CD14-positive monocyte (primary cell): ENCODE data around the gene MKRN1. TPM values are rescaled to one million over a fixed set of nuclear protein-coding genes. Genes with fewer than 3 reads are reported as not detected.

Experiments used
- DNase-seq, 3 donors: peaks; one replicate each; pipeline ENCODE4 v3.0.0-alpha.2; 2011 to 2022
- H2AFZ ChIP-seq: 2 replicates; pipeline ENCODE4 v1.6.0; 2012; ENCODE audit warnings: mild to moderate bottlenecking, low read depth, low read length, inconsistent platforms; ENCODE audit not compliant: insufficient read depth, poor library complexity, severe bottlenecking
- H3K27ac ChIP-seq, 2 donors: 1 replicate in 1 of 2; 2 replicates in 1 of 2; pipeline ENCODE4 v1.5.1; 2012 to 2013; ENCODE audit warnings: low read length in 2 of 2, control low read depth in 1 of 2, inconsistent platforms in 1 of 2, low read depth in 1 of 2, mild to moderate bottlenecking in 1 of 2
- H3K27me3 ChIP-seq, 2 donors: one replicate each; pipeline versions ENCODE4 v1.6.0 to v1.6.1; 2011 to 2013; ENCODE audit warnings: low read length in 2 of 2; ENCODE audit not compliant: control insufficient read depth in 2 of 2, insufficient read depth in 2 of 2
- H3K36me3 ChIP-seq, 2 donors: replicated peaks in 1 of 2; 1 replicate in 1 of 2; 2 replicates in 1 of 2; pipeline versions ENCODE4 v1.5.1 to v1.6.1; 2012 to 2013; ENCODE audit warnings: low read length in 2 of 2, control low read depth in 1 of 2, inconsistent platforms in 1 of 2, mild to moderate bottlenecking in 1 of 2; ENCODE audit not compliant: insufficient read depth in 2 of 2, control insufficient read depth in 1 of 2
- H3K4me1 ChIP-seq, 2 donors: 1 replicate in 1 of 2; 2 replicates in 1 of 2; pipeline versions ENCODE4 v1.5.1 to v1.6.1; 2012 to 2013; ENCODE audit warnings: low read length in 2 of 2, control low read depth in 1 of 2, inconsistent platforms in 1 of 2, mild to moderate bottlenecking in 1 of 2, moderate library complexity in 1 of 2; ENCODE audit not compliant: insufficient read depth in 2 of 2, control insufficient read depth in 1 of 2
- H3K4me2 ChIP-seq: replicated peaks from 2 replicates; pipeline ENCODE3; 2012; ENCODE audit warnings: low read length, moderate library complexity, mild to moderate bottlenecking; ENCODE audit not compliant: poor library complexity, severe bottlenecking; ENCODE audit errors: extremely low read depth
- H3K4me3 ChIP-seq, 3 experiments: fragments of 200-600 bp in 1 of 3; sonication (generic) in 1 of 3; replicated peaks in 1 of 3; 1 replicate in 2 of 3; 2 replicates in 1 of 3; pipeline ENCODE4 v1.5.1; 2011 to 2013; ENCODE audit warnings: low read length in 3 of 3, mild to moderate bottlenecking in 3 of 3, control low read depth in 2 of 3, low read depth in 2 of 3, inconsistent platforms in 1 of 3, moderate library complexity in 1 of 3
- H3K79me2 ChIP-seq: 2 replicates; pipeline ENCODE4 v1.6.0; 2012; ENCODE audit warnings: mild to moderate bottlenecking, control low read depth, inconsistent platforms, low read length, moderate library complexity; ENCODE audit not compliant: insufficient read depth
- H3K9ac ChIP-seq: 2 replicates; pipeline ENCODE4 v1.6.0; 2017; ENCODE audit warnings: low read length, mild to moderate bottlenecking; ENCODE audit not compliant: insufficient read depth, poor library complexity, severe bottlenecking
- H3K9me3 ChIP-seq, 2 donors: replicated peaks in 1 of 2; 1 replicate in 1 of 2; 2 replicates in 1 of 2; pipeline versions ENCODE4 v1.5.1 to v1.6.1; 2012 to 2013; ENCODE audit warnings: low read length in 2 of 2, control low read depth in 1 of 2; ENCODE audit not compliant: control insufficient read depth in 1 of 2, insufficient read depth in 1 of 2
- H4K20me1 ChIP-seq: 2 replicates; pipeline ENCODE4 v1.6.0; 2012; ENCODE audit warnings: mild to moderate bottlenecking, low read length, control low read depth, moderate library complexity; ENCODE audit not compliant: insufficient read depth
- H3K27ac Mint-ChIP-seq, 7 donors: one replicate each; pipeline ENCODE4 v1.8.0; 2020; ENCODE audit warnings: mild to moderate bottlenecking in 7 of 7, mixed read lengths in 7 of 7, moderate library complexity in 6 of 7, inconsistent platforms in 2 of 7
- H3K27me3 Mint-ChIP-seq, 3 donors: one replicate each; pipeline ENCODE4 v1.8.0; 2021 to 2022; ENCODE audit warnings: low read depth in 3 of 3, mild to moderate bottlenecking in 3 of 3, mixed read lengths in 3 of 3, moderate library complexity in 3 of 3, inconsistent platforms in 1 of 3
- H3K36me3 Mint-ChIP-seq, 2 donors: one replicate each; pipeline ENCODE4 v1.8.0; 2020; ENCODE audit warnings: mixed read lengths in 2 of 2, inconsistent platforms in 1 of 2, mild to moderate bottlenecking in 1 of 2
- H3K4me1 Mint-ChIP-seq: one replicate; pipeline ENCODE4 v1.8.0; 2020; ENCODE audit warnings: mild to moderate bottlenecking, mixed read lengths
- H3K4me3 Mint-ChIP-seq, 2 donors: one replicate each; pipeline ENCODE4 v1.8.0; 2020; ENCODE audit warnings: mild to moderate bottlenecking in 2 of 2, mixed read lengths in 2 of 2, moderate library complexity in 1 of 2
- H3K9me3 Mint-ChIP-seq, 7 donors: one replicate each; pipeline ENCODE4 v1.8.0; 2020 to 2022; ENCODE audit warnings: mixed read lengths in 7 of 7, mild to moderate bottlenecking in 6 of 7, moderate library complexity in 6 of 7, inconsistent platforms in 2 of 7
- CTCF ChIP-seq: fragments of 200-600 bp; IDR thresholded peaks from one replicate; pipeline ENCODE4 v1.8.0; 2022; ENCODE audit warnings: antibody characterized with exemption, mild to moderate bottlenecking
- WGBS: methylation state at CpG from one replicate; pipeline ENCODE4 v1.1.5; 2013; ENCODE audit warnings: missing lambda C conversion rate; ENCODE audit not compliant: insufficient coverage; 5-methylcytosine and 5-hydroxymethylcytosine counted together
- intact Hi-C, 2 donors: fragments of 100-400 bp; cut with micrococcal nuclease; formaldehyde crosslinking; loops; one replicate each; pipeline versions ENCODE4 v1.15.0 to v1.15.1; 2023
- polyA plus RNA-seq, 3 donors: library from polyadenylated mRNA; depleted of rRNA in 1 of 3; unstranded in 2 of 3; stranded (reverse) in 1 of 3; fragments of 300-500 nt in 2 of 3; fragments of >200 nt in 1 of 3; fragmentation: Illumina TruSeq in 2 of 3; gene quantifications; 1 replicate in 2 of 3; 2 replicates in 1 of 3; pipeline ENCODE4 v1.2.3, GENCODE V29; 2012 to 2021

The MKRN1 gene
- polyA plus RNA-seq, 3 donors, result 88.4 to 160 (median 127) TPM

- peaks cover 29% of the 10 kb centered on the region for H3K4me1 Mint-ChIP-seq
- Histone ChIP-seq H3K4me3 (peak overlapping the region in 1 of 3 experiments; percentile 9), H3K4me1 (peaks cover 27 to 28% of the 10 kb centered on the region in 2 donors), H3K27me3 (no peaks in the 10 kb centered on the region), H3K79me2 (no peaks in the 10 kb centered on the region), H2AFZ (no peak overlapping the region), H3K9me3 (no peaks in the 10 kb centered on the region), H4K20me1 (no peaks in the 10 kb centered on the region), H3K9ac (no peak overlapping the region), H3K27ac (no peak overlapping the region), H3K36me3 (no peaks in the 10 kb centered on the region), H3K4me2 (peak overlapping the region; percentile 14)
- no peak for DNase-seq
- H3K36me3 Mint-ChIP-seq, result no peaks in the 10 kb centered on the region
- peak overlapping the region in 1 of 2 donors; percentile 63 for H3K4me3 Mint-ChIP-seq
- peaks cover 0 to 4% (median 0%) of the 10 kb centered on the region in 3 donors for H3K27me3 Mint-ChIP-seq
- TF ChIP-seq CTCF, result no peak
- no peaks in the 10 kb centered on the region for H3K9me3 Mint-ChIP-seq
- intact Hi-C loops, result loop anchor here in 1 of 2 donors (10.0 kb wide), 1 partner anchor 170 kb away; no protein-coding TSS in a partner anchor
- H3K27ac Mint-ChIP-seq, result peak overlapping the region in 2 of 7 donors; percentile 9 to 81
- WGBS, result 57% methylated on average over 2 of the region's 5 CpGs
Measured at GRCh38 chr7:140484951-140485499, 5.7 kb upstream of the MKRN1 start.

GRCh38 chr7:140484479-140484878 lies 5.2 kb upstream of the MKRN1 start:
- Mint-ChIP-seq H3K9me3 (no peaks in the 10 kb centered on the region), H3K36me3 (no peaks in the 10 kb centered on the region), H3K4me1 (peaks cover 35% of the 10 kb centered on the region), H3K27ac (no peak overlapping the region), H3K4me3 (no peak overlapping the region), H3K27me3 (peaks cover 0 to 4% (median 0%) of the 10 kb centered on the region in 3 donors)
- H3K4me3 ChIP-seq, result no peak overlapping the region
- no peaks in the 10 kb centered on the region for H3K36me3 ChIP-seq
- H3K27me3 ChIP-seq, result no peaks in the 10 kb centered on the region
- no peak overlapping the region for H3K27ac ChIP-seq
- H3K4me1 ChIP-seq, result peaks cover 28 to 30% of the 10 kb centered on the region in 2 donors
- H3K4me2 ChIP-seq, result no peak overlapping the region
- no peak overlapping the region for H2AFZ ChIP-seq
- no peak overlapping the region for H3K9ac ChIP-seq
- no peaks in the 10 kb centered on the region for H4K20me1 ChIP-seq
- H3K79me2 ChIP-seq, result no peaks in the 10 kb centered on the region
- no CpG with 5 or more reads among the region's 3 CpGs for WGBS
- no peak for DNase-seq
- intact Hi-C loops, result loop anchor here in 1 of 2 donors (10.0 kb wide), 1 partner anchor 170 kb away; no protein-coding TSS in a partner anchor
- TF ChIP-seq CTCF, result no peak
- no peaks in the 10 kb centered on the region for H3K9me3 ChIP-seq
